CD4-positive, alpha-beta T cell treated with Interleukin-21 for 1 hour (primary cell): ENCODE results near the gene KIN.
A peak's percentile ranks its signal among the peaks of the same experiment; 100 is the strongest.
"Not testable (repeated sequence)": the region's sequence is repeated elsewhere in the genome, so short reads cannot be mapped to it uniquely, and the experiment has no call there.

ENCODE experiments used
- DNase-seq: peaks from one replicate; pipeline ENCODE4 v3.0.0-alpha.2; 2020

KIN gene

GRCh38 chr10:7794251-7795026, 6.6 kb upstream of the KIN start:
- no peak for DNase-seq

GRCh38 chr10:7792541-7792940, 4.7 kb upstream of the KIN start:
- no peak for DNase-seq

- no peak for DNase-seq
Measured at GRCh38 chr10:7789390-7789789, 1.6 kb upstream of the KIN start.

GRCh38 chr10:7788639-7789286, 970 bp upstream of the KIN start:
- DNase-seq: no peak

GRCh38 chr10:7787150-7787856, 490 bp downstream of the KIN start:
- DNase-seq: no peak

- DNase-seq: no peak
Measured at GRCh38 chr10:7786430-7786829, 1.4 kb downstream of the KIN start.

GRCh38 chr10:7782194-7782593, 5.6 kb downstream of the KIN start:
- DNase-seq: not testable (repeated sequence)

- DNase-seq: no peak
Measured at GRCh38 chr10:7776777-7777176, 11.0 kb downstream of the KIN start.

- no peak for DNase-seq
Measured at GRCh38 chr10:7773845-7774801, 13.7 kb downstream of the KIN start.

- DNase-seq: no peak
Measured at GRCh38 chr10:7768417-7768816, 19.4 kb downstream of the KIN start.

GRCh38 chr10:7767209-7767608, 20.6 kb downstream of the KIN start:
- DNase-seq: no peak

- DNase-seq: no peak
Measured at GRCh38 chr10:7766241-7766640, 21.6 kb downstream of the KIN start.

GRCh38 chr10:7763929-7764328, 23.9 kb downstream of the KIN start:
- DNase-seq: no peak

GRCh38 chr10:7756360-7756992, 31.3 kb downstream of the KIN start:
- DNase-seq: peak; percentile 17

- DNase-seq: no peak
Measured at GRCh38 chr10:7755103-7755502, 32.7 kb downstream of the KIN start.

GRCh38 chr10:7752251-7752650, 35.5 kb downstream of the KIN start:
- no peak for DNase-seq

GRCh38 chr10:7750222-7750621, 37.6 kb downstream of the KIN start:
- no peak for DNase-seq

GRCh38 chr10:7748637-7749036, 39.2 kb downstream of the KIN start:
- not testable (repeated sequence) for DNase-seq

GRCh38 chr10:7744307-7744706, 43.5 kb downstream of the KIN start:
- no peak for DNase-seq

- DNase-seq: no peak
Measured at GRCh38 chr10:7738536-7739407, 49.0 kb downstream of the KIN start.

- no peak for DNase-seq
Measured at GRCh38 chr10:7734821-7735220, 53.0 kb downstream of the KIN start.
